B cell (primary cell): Measurements from ENCODE around the gene STK24.

Source experiments
- EZH2 ChIP-seq: IDR thresholded peaks from 2 replicates; pipeline ENCODE4 v1.6.1; 2012; ENCODE audit warnings: borderline replicate concordance, low read depth, mild to moderate bottlenecking, moderate library complexity, low read length; ENCODE audit not compliant: insufficient read depth, poor library complexity, severe bottlenecking
- TF ChIP-seq, protein P1 (sequence below): fragments of 200-600 bp; IDR thresholded peaks from one replicate; pipeline ENCODE4 v1.8.0; 2022; ENCODE audit warnings: antibody characterized with exemption, mild to moderate bottlenecking

DNA sequence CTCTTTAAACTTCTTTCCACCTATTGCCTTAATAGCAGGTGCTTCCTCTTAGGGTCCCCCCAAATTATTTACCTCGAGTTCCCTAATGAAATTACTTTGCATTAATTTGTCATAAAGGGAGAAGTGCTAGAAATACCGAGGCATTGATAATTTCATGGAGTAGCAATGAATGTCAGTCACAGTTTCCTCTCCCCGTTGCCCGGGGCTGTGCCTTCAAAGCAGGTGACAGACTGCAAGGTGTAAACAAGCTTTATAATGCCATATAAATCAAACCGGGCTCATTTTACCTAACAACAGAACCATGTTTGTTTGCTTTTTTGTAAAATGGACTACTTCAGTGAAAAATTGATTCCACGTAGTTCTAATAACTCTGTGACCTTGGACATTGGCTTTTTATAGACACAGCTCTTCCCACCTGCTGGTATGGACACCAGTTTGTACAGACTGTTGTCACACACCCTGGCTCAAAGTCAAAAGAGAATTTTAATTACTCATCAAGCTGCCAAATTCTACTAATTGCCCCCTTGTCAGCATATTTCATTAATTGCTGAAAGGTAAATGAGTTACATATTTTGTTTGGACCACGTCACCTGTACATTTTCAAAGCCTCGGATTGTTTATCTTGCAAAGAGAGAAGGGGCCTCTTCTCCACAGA lies 171.1 kb downstream of the STK24 start:
- TF ChIP-seq EZH2: no peak
- TF ChIP-seq, protein P1, sequence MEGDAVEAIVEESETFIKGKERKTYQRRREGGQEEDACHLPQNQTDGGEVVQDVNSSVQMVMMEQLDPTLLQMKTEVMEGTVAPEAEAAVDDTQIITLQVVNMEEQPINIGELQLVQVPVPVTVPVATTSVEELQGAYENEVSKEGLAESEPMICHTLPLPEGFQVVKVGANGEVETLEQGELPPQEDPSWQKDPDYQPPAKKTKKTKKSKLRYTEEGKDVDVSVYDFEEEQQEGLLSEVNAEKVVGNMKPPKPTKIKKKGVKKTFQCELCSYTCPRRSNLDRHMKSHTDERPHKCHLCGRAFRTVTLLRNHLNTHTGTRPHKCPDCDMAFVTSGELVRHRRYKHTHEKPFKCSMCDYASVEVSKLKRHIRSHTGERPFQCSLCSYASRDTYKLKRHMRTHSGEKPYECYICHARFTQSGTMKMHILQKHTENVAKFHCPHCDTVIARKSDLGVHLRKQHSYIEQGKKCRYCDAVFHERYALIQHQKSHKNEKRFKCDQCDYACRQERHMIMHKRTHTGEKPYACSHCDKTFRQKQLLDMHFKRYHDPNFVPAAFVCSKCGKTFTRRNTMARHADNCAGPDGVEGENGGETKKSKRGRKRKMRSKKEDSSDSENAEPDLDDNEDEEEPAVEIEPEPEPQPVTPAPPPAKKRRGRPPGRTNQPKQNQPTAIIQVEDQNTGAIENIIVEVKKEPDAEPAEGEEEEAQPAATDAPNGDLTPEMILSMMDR: no peak
